ENCODE measurements around the gene PPP2R2D.

The PPP2R2D gene

GRCh38 chr10:131900350-131901152 is at the start of gene PPP2R2D:
PPP2R2D (plus strand) TSS chr10:131901008; CDS start chr10:131901149, 141 bp downstream.
- DNase-seq, result peak; percentile 93

- no peak for DNase-seq
Observed at GRCh38 chr10:131851346-131851745, 49.5 kb upstream of the PPP2R2D start.

- DNase-seq, result no peak
Observed at GRCh38 chr10:131852176-131852822, 48.5 kb upstream of the PPP2R2D start.

GRCh38 chr10:131852823-131853609 is 47.8 kb upstream of the PPP2R2D start:
- no peak for DNase-seq

- DNase-seq, result no peak
Observed at GRCh38 chr10:131853610-131853964, 47.2 kb upstream of the PPP2R2D start.

- DNase-seq, result no peak
Observed at GRCh38 chr10:131854579-131855335, 46.1 kb upstream of the PPP2R2D start.

GRCh38 chr10:131855461-131856401 is 45.1 kb upstream of the PPP2R2D start:
- no peak for DNase-seq

GRCh38 chr10:131856441-131857094 is 44.2 kb upstream of the PPP2R2D start:
- DNase-seq, result no peak

- no peak for DNase-seq
Observed at GRCh38 chr10:131857156-131858117, 43.4 kb upstream of the PPP2R2D start.

- DNase-seq, result no peak
Observed at GRCh38 chr10:131858118-131858515, 42.7 kb upstream of the PPP2R2D start.

GRCh38 chr10:131858583-131859340 is 42.0 kb upstream of the PPP2R2D start:
- DNase-seq, result no peak

- no peak for DNase-seq
Observed at GRCh38 chr10:131859341-131860020, 41.3 kb upstream of the PPP2R2D start.

GRCh38 chr10:131860311-131860710 is 40.5 kb upstream of the PPP2R2D start:
- no peak for DNase-seq

GRCh38 chr10:131860806-131861440 is 39.9 kb upstream of the PPP2R2D start:
- peak; percentile 5 for DNase-seq

- no peak for DNase-seq
Observed at GRCh38 chr10:131862548-131862947, 38.3 kb upstream of the PPP2R2D start.

- DNase-seq, result no peak
Observed at GRCh38 chr10:131865223-131865917, 35.4 kb upstream of the PPP2R2D start.

GRCh38 chr10:131866673-131867072 is 34.1 kb upstream of the PPP2R2D start:
- DNase-seq, result no peak
